Right cardiac atrium (tissue), 5 donors: ENCODE data around the gene TIMM29. TPM values are rescaled to one million over a fixed set of nuclear protein-coding genes. Genes with fewer than 3 reads are reported as not detected.
"Not testable (repeated sequence)": the region's sequence is repeated elsewhere in the genome, so short reads cannot be mapped to it uniquely, and the experiment has no call there.

ENCODE experiments used
- ATAC-seq, 2 donors: fragments of 200-7000 bp; cut with Tn5 transposase; one replicate each; pipeline versions ENCODE4 v1.8.0 to v1.9.1; 2020; ENCODE audit warnings: moderate library complexity in 2 of 2, mild to moderate bottlenecking in 1 of 2
- DNase-seq, 3 donors: peaks; one replicate each; pipeline ENCODE4 v3.0.0-alpha.2; 2020
- H3K27ac ChIP-seq: one replicate; pipeline ENCODE4 v1.5.1; 2013; ENCODE audit warnings: mild to moderate bottlenecking, low read length, control low read depth, moderate library complexity
- H3K27me3 ChIP-seq: one replicate; pipeline ENCODE4 v1.6.1; 2013; ENCODE audit not compliant: control insufficient read depth, insufficient read depth
- H3K4me1 ChIP-seq: one replicate; pipeline ENCODE4 v1.6.1; 2013; ENCODE audit warnings: low read length; ENCODE audit not compliant: control insufficient read depth, insufficient read depth
- H3K4me3 ChIP-seq: one replicate; pipeline ENCODE4 v1.5.1; 2013; ENCODE audit warnings: low read length, control low read depth
- H3K9me3 ChIP-seq: one replicate; pipeline ENCODE4 v1.6.1; 2013; ENCODE audit warnings: low read length; ENCODE audit not compliant: control insufficient read depth
- WGBS: extraction: QIAGEN DNeasy Blood & Tissue Kit; methylation state at CpG from one replicate; pipeline ENCODE4 v1.1.7; 2013; 5-methylcytosine and 5-hydroxymethylcytosine counted together
- intact Hi-C, 4 donors: fragments of 100-400 bp; cut with DNase I; formaldehyde crosslinking; loops; one replicate each; pipeline versions ENCODE4 v1.11.0 to v1.14.0; 2022 to 2023
- polyA plus RNA-seq: library from polyadenylated mRNA; stranded (reverse); fragments of 200-250 nt; gene quantifications from one replicate; pipeline ENCODE4 v1.2.3, GENCODE V29; 2013
- total RNA-seq, 4 donors: library from RNA; stranded (reverse); fragmentation: NEBNext Ultra II Directional; extraction: Animal tissue kit (Norgen Biotek cat#: 25700); gene quantifications; one replicate each; pipeline ENCODE4 v1.2.1, GENCODE V29; 2021
- donor health status: healthy with polysubstance abuse.
- donor health status: DM: no; HTN: yes; CAD: no.
- donor health status: DM: no; HTN: no; CAD: no.
- donor health status: DM: no; HTN: yes; CAD: no; lungs with severe emphysema.
- donor health status: DM: yes; HTN: yes; CAD: no.

The TIMM29 gene
- total and polyA plus RNA-seq, 5 donors = 12.2 to 14.5 (median 13.6) TPM

- no peak overlapping the region for H3K27ac ChIP-seq
- intact Hi-C loops = no loop called here
- no peak overlapping the region for H3K4me3 ChIP-seq
- 80% methylated on average over 6 of the region's 6 CpGs for WGBS
- ATAC-seq (no peak), DNase-seq (peak in 1 of 3 donors; percentile 16)
- H3K27me3 ChIP-seq = no peaks in the 10 kb centered on the region
- H3K4me1 ChIP-seq = no peaks in the 10 kb centered on the region
- H3K9me3 ChIP-seq = no peaks in the 10 kb centered on the region
These were observed 18.5 kb downstream of the TIMM29 start for GRCh38 chr19:10946958-10947657.

GRCh38 chr19:10952809-10953208 lies 24.2 kb downstream of the TIMM29 start:
- Histone ChIP-seq H3K27me3 (no peaks in the 10 kb centered on the region), H3K27ac (no peak overlapping the region), H3K9me3 (no peaks in the 10 kb centered on the region), H3K4me3 (no peak overlapping the region), H3K4me1 (no peaks in the 10 kb centered on the region)
- 94% methylated on average over 6 of the region's 6 CpGs for WGBS
- intact Hi-C loops = no loop called here
- ATAC-seq (no peak), DNase-seq (peak in 1 of 3 donors; percentile 0)

- peak in 1 of 3 donors; percentile 24 for DNase-seq
- H3K27ac ChIP-seq, H3K4me1 ChIP-seq, H3K4me3 ChIP-seq, intact Hi-C loops, ATAC-seq, H3K27me3 ChIP-seq, H3K9me3 ChIP-seq: not testable (repeated sequence)
- WGBS = 97% methylated on average over 19 of the region's 19 CpGs
These were observed 30.8 kb downstream of the TIMM29 start for GRCh38 chr19:10959277-10959968.

- peak; percentile 98 to 100 (median 99) for DNase-seq
- intact Hi-C loops = no loop called here
These were observed 31.9 kb downstream of the TIMM29 start, which contains the start of gene SMARCA4 for GRCh38 chr19:10960314-10961072. SMARCA4 (plus strand) TSS chr19:10961030; CDS start chr19:10984152, 23,122 bp downstream.

GRCh38 chr19:10961073-10961860 lies 32.7 kb downstream of the TIMM29 start:
- peak overlapping the region; percentile 96 for H3K4me3 ChIP-seq
- H3K9me3 ChIP-seq = no peaks in the 10 kb centered on the region
- H3K4me1 ChIP-seq = peaks cover 3% of the 10 kb centered on the region
- under 1% methylated on average over 92 of the region's 92 CpGs for WGBS
- H3K27me3 ChIP-seq = no peaks in the 10 kb centered on the region
- DNase-seq (peak in 1 of 3 donors; percentile 36), ATAC-seq (peak; percentile 37 to 47)
- peak overlapping the region; percentile 91 for H3K27ac ChIP-seq
- intact Hi-C loops = no loop called here

More at GRCh38 chr19:10960314-10961072, 31.9 kb downstream of the TIMM29 start, which contains the start of gene SMARCA4:
- WGBS = 1% methylated on average over 100 of the region's 100 CpGs
- Histone ChIP-seq H3K9me3 (no peaks in the 10 kb centered on the region), H3K27ac (peak within 1 kb of the TSS; percentile 91), H3K27me3 (no peaks in the 10 kb centered on the region), H3K4me1 (peaks cover 3% of the 10 kb centered on the region), H3K4me3 (peak within 1 kb of the TSS; percentile 96)
- peak; percentile 97 for ATAC-seq

- peaks cover 3% of the 10 kb centered on the region for H3K4me1 ChIP-seq
- no peaks in the 10 kb centered on the region for H3K9me3 ChIP-seq
- intact Hi-C loops = no loop called here
- ATAC-seq (no peak), DNase-seq (peak in 1 of 3 donors; percentile 34)
- H3K27ac ChIP-seq = no peak overlapping the region
- no peaks in the 10 kb centered on the region for H3K27me3 ChIP-seq
- no peak overlapping the region for H3K4me3 ChIP-seq
- WGBS = 86% methylated on average over 10 of the region's 10 CpGs
These were observed 34.3 kb downstream of the TIMM29 start for GRCh38 chr19:10962863-10963262.

GRCh38 chr19:10963865-10964264 lies 35.3 kb downstream of the TIMM29 start:
- Histone ChIP-seq H3K4me1 (peaks cover 7% of the 10 kb centered on the region), H3K27ac (no peak overlapping the region), H3K4me3 (no peak overlapping the region), H3K27me3 (no peaks in the 10 kb centered on the region), H3K9me3 (no peaks in the 10 kb centered on the region)
- 74% methylated on average over 4 of the region's 4 CpGs for WGBS
- ATAC-seq = no peak
- intact Hi-C loops = no loop called here
- DNase-seq = no peak

GRCh38 chr19:10964903-10965302 lies 36.3 kb downstream of the TIMM29 start:
- no peaks in the 10 kb centered on the region for H3K27me3 ChIP-seq
- DNase-seq (peak in 1 of 3 donors; percentile 20), ATAC-seq (no peak)
- no peaks in the 10 kb centered on the region for H3K9me3 ChIP-seq
- H3K4me3 ChIP-seq = no peak overlapping the region
- 96% methylated on average over 4 of the region's 4 CpGs for WGBS
- peaks cover 7% of the 10 kb centered on the region for H3K4me1 ChIP-seq
- intact Hi-C loops = no loop called here
- no peak overlapping the region for H3K27ac ChIP-seq

GRCh38 chr19:10965398-10965797 lies 36.8 kb downstream of the TIMM29 start:
- Histone ChIP-seq H3K27me3 (no peaks in the 10 kb centered on the region), H3K4me3 (no peak overlapping the region), H3K27ac (no peak overlapping the region), H3K4me1 (peaks cover 7% of the 10 kb centered on the region), H3K9me3 (no peaks in the 10 kb centered on the region)
- DNase-seq = no peak
- intact Hi-C loops = no loop called here
- no peak for ATAC-seq
- 80% methylated on average over 6 of the region's 6 CpGs for WGBS

GRCh38 chr19:10966809-10967208 lies 38.2 kb downstream of the TIMM29 start:
- no peaks in the 10 kb centered on the region for H3K27me3 ChIP-seq
- no peak for ATAC-seq
- H3K4me1 ChIP-seq = peaks cover 7% of the 10 kb centered on the region
- intact Hi-C loops = no loop called here
- 89% methylated on average over 8 of the region's 8 CpGs for WGBS
- no peak overlapping the region for H3K4me3 ChIP-seq
- no peaks in the 10 kb centered on the region for H3K9me3 ChIP-seq
- H3K27ac ChIP-seq = no peak overlapping the region
- DNase-seq = no peak
